ENCODE data around the gene TYW3. TPM values are rescaled to one million over a fixed set of nuclear protein-coding genes. Genes with fewer than 3 reads are reported as not detected.

TYW3 gene
- total and polyA plus RNA-seq, 2 of the 4 experiments (the other 2 are of a cell fraction), result 9.3 to 16.5 TPM

- in situ Hi-C loops (cut with MboI; ENCODE audit: low sequenced_read_pairs) (loop anchor here (25.0 kb wide), 1 partner anchor 562 kb away; the partner anchor contains the start of genes FPGT and LRRIQ3), intact Hi-C loops (cut with micrococcal nuclease) (no loop called here), dilution Hi-C loops (cut with HindIII; ENCODE audit: low sequenced_read_pairs, unreplicated experiment) (no loop called here)
- H3K56ac ChIP-seq (ENCODE audit: extremely low read depth, insufficient read depth, low read length), result no peak overlapping the region
- H3K4ac ChIP-seq (ENCODE audit: low read depth, low read length), result no peak overlapping the region
- H3K18ac ChIP-seq (ENCODE audit: low read depth, low read length), result no peak overlapping the region
- no peaks in the 10 kb centered on the region for H3K27me3 ChIP-seq (ENCODE audit: control insufficient read depth, insufficient read depth, low read length)
- POLR2A ChIA-PET (ENCODE audit: unreplicated experiment), result no interaction called here
- no peak overlapping the region for H2BK20ac ChIP-seq (ENCODE audit: low read depth, low read length)
- no peaks in the 10 kb centered on the region for H4K20me1 ChIP-seq (ENCODE audit: insufficient read depth, low read length)
- no peak overlapping the region for H2AK9ac ChIP-seq (replicated peaks; ENCODE audit: low read depth, low read length, poor library complexity)
- H3K27ac ChIP-seq (ENCODE audit: insufficient read depth, low read length), result no peak overlapping the region
- peaks cover 21% of the 10 kb centered on the region for H3K36me3 ChIP-seq (ENCODE audit: control insufficient read depth, insufficient read depth, low read length)
- no peaks in the 10 kb centered on the region for H3K4me1 ChIP-seq (ENCODE audit: control insufficient read depth, insufficient read depth, low read length)
- H4K91ac ChIP-seq (ENCODE audit: insufficient read depth, low read depth, low read length), result no peak overlapping the region
- BruUV-seq (replicated peaks), result no TSS peak
- no peak for ATAC-seq (ENCODE audit: low read depth)
- CTCF ChIA-PET, result interaction anchor here (1.7 kb wide), 1 partner anchor 15 kb away, joined by 5 read pairs; the partner anchor contains the start of genes CRYZ and TYW3
- no peak overlapping the region for H3K9ac ChIP-seq (ENCODE audit: low read depth, low read length)
- H2BK120ac ChIP-seq (ENCODE audit: low read depth, low read length), result no peak overlapping the region
- H2AFZ ChIP-seq (replicated peaks; ENCODE audit: low read length, poor library complexity), result no peak overlapping the region
- no peak overlapping the region for H3K23ac ChIP-seq (ENCODE audit: low read depth, low read length)
- TF ChIP-seq ELK1 (IDR thresholded peaks at IDR 0.05; ENCODE audit: borderline replicate concordance, low read depth, low read length), result no peak
- TF ChIP-seq RFX5 (IDR thresholded peaks at IDR 0.05; ENCODE audit: low read depth, low read length), result no peak
- TF ChIP-seq CTCF (conservative IDR thresholded peaks at IDR 0.05; ENCODE audit: low read depth, low read length), result no peak
- TF ChIP-seq USF2 (IDR thresholded peaks at IDR 0.05; ENCODE audit: low read depth, low read length), result no peak
- no peak for TF ChIP-seq MXI1 (IDR thresholded peaks at IDR 0.05; ENCODE audit: borderline replicate concordance, low read depth, low read length)
- no peak for TF ChIP-seq MAFK (IDR thresholded peaks at IDR 0.05; ENCODE audit: low read depth, low read length)
- no peak for TF ChIP-seq CEBPB (IDR thresholded peaks at IDR 0.05; ENCODE audit: low read depth, low read length)
- no peak for TF ChIP-seq SMC3 (IDR thresholded peaks at IDR 0.05; ENCODE audit: low read depth, low read length)
- TF ChIP-seq MAZ (IDR thresholded peaks at IDR 0.05; ENCODE audit: borderline replicate concordance, low read depth, low read length), result no peak
- no peak for TF ChIP-seq BHLHE40 (IDR thresholded peaks at IDR 0.05; ENCODE audit: low read depth, low read length)
- no peak for TF ChIP-seq FOS (IDR thresholded peaks at IDR 0.05; ENCODE audit: low read depth, low read length)
- no peak for TF ChIP-seq NFE2L2 (IDR thresholded peaks at IDR 0.05; ENCODE audit: low read depth, low read length)
- TF ChIP-seq RCOR1 (IDR thresholded peaks at IDR 0.05; ENCODE audit: insufficient replicate concordance, low read length), result no peak
- TF ChIP-seq CHD1 (IDR thresholded peaks at IDR 0.05; ENCODE audit: low read depth, low read length), result no peak
- TF ChIP-seq RAD21 (IDR thresholded peaks at IDR 0.05; ENCODE audit: low read length), result no peak
- no peak for TF ChIP-seq POLR2A (IDR thresholded peaks at IDR 0.05; ENCODE audit: low read depth, low read length)
- DNase-seq, result no peak
- no peak overlapping the region for H2AK5ac ChIP-seq (ENCODE audit: low read depth, low read length)
- H3K4me2 ChIP-seq (ENCODE audit: low read depth, low read length), result no peak overlapping the region
- no peak overlapping the region for H4K8ac ChIP-seq (ENCODE audit: low read depth in 2 of 2, low read length in 2 of 2)
- H3K14ac ChIP-seq (replicated peaks; ENCODE audit: low read depth, low read length), result no peak overlapping the region
- H2BK15ac ChIP-seq (ENCODE audit: low read depth, low read length), result no peak overlapping the region
- H3K79me1 ChIP-seq (ENCODE audit: low read depth in 1 of 2, low read length in 2 of 2), result no peaks in the 10 kb centered on the region; a peak in 1 of 4 replicates
- H3K9me3 ChIP-seq (ENCODE audit: control insufficient read depth, insufficient read depth, low read length), result peaks cover 4% of the 10 kb centered on the region
- H4K5ac ChIP-seq (ENCODE audit: low read depth, low read length), result no peak overlapping the region
- no peak overlapping the region for H3K4me3 ChIP-seq (ENCODE audit: insufficient read depth, low read depth, low read length)
- WGBS, 2 experiments (ENCODE audit: extremely low coverage in 2 of 2, insufficient read length in 1 of 2), result no CpG with 5 or more reads among the region's 1 CpG
- H3K9me1 ChIP-seq (ENCODE audit: insufficient read depth, low read length), result no peaks in the 10 kb centered on the region
- no peak overlapping the region for H2BK5ac ChIP-seq (ENCODE audit: low read depth, low read length, poor library complexity, severe bottlenecking)
These were observed 16.0 kb downstream of the TYW3 start for GRCh38 chr1:74748960-74749359.

Data from IMR-90 (cell line).